Measurements from ENCODE around the gene KLHL4.
A peak's percentile ranks its signal among the peaks of the same experiment; 100 is the strongest.
"Not testable (repeated sequence)": the region's sequence is repeated elsewhere in the genome, so short reads cannot be mapped to it uniquely, and the experiment has no call there.

KLHL4 gene
- 0 to 0.18 (median 0) reads per million in 18 experiments for total RNA-seq

- no peak for DNase-seq
These were observed at the start of gene KLHL4 for GRCh38 chrX:87517571-87518141. TSS of gene KLHL4 (plus strand) at chrX:87517802. CDS start at chrX:87517894, 92 bp downstream.

- no peak for DNase-seq
These were observed 48.7 kb upstream of the KLHL4 start for GRCh38 chrX:87468941-87469340.

- no peak for DNase-seq
These were observed 41.8 kb upstream of the KLHL4 start for GRCh38 chrX:87475793-87476192.

- DNase-seq = not testable (repeated sequence)
These were observed 38.9 kb upstream of the KLHL4 start for GRCh38 chrX:87478703-87479102.

GRCh38 chrX:87489071-87489470 lies 28.5 kb upstream of the KLHL4 start:
- no peak for DNase-seq

GRCh38 chrX:87515836-87516235 lies 1.8 kb upstream of the KLHL4 start:
- DNase-seq = no peak

- DNase-seq = no peak
These were observed 883 bp upstream of the KLHL4 start for GRCh38 chrX:87516717-87517121.

GRCh38 chrX:87518504-87518903 lies 902 bp downstream of the KLHL4 start:
- DNase-seq = no peak

GRCh38 chrX:87525771-87526229 lies 8.2 kb downstream of the KLHL4 start:
- DNase-seq = no peak

- no peak for DNase-seq
These were observed 8.7 kb downstream of the KLHL4 start for GRCh38 chrX:87526281-87526680.

- no peak for DNase-seq
These were observed 10.9 kb downstream of the KLHL4 start for GRCh38 chrX:87528487-87528886.

- DNase-seq = no peak
These were observed 54.4 kb downstream of the KLHL4 start for GRCh38 chrX:87571964-87572363.

- no peak for DNase-seq
These were observed 55.3 kb downstream of the KLHL4 start for GRCh38 chrX:87572901-87573300.

- no peak for DNase-seq
These were observed 61.4 kb downstream of the KLHL4 start for GRCh38 chrX:87578978-87579377.

- DNase-seq = no peak
These were observed 63.3 kb downstream of the KLHL4 start for GRCh38 chrX:87580862-87581261.

GRCh38 chrX:87582453-87582852 lies 64.9 kb downstream of the KLHL4 start:
- no peak for DNase-seq

GRCh38 chrX:87583679-87584078 lies 66.1 kb downstream of the KLHL4 start:
- peak in 1 of 2 donors; percentile 1 for DNase-seq

- DNase-seq = no peak
These were observed 98.8 kb downstream of the KLHL4 start for GRCh38 chrX:87616371-87616770.

GRCh38 chrX:87621697-87622096 lies 104.1 kb downstream of the KLHL4 start:
- no peak for DNase-seq

- DNase-seq = no peak
These were observed 109.4 kb downstream of the KLHL4 start for GRCh38 chrX:87626996-87627395.

- DNase-seq = no peak
These were observed 116.8 kb downstream of the KLHL4 start for GRCh38 chrX:87634361-87634760.

GRCh38 chrX:87636533-87636932 lies 118.9 kb downstream of the KLHL4 start:
- DNase-seq = no peak

- DNase-seq = not testable (repeated sequence)
These were observed 123.8 kb downstream of the KLHL4 start for GRCh38 chrX:87641439-87641838.

GRCh38 chrX:87661761-87662160 lies 144.2 kb downstream of the KLHL4 start:
- DNase-seq = no peak

GRCh38 chrX:87663421-87663820 lies 145.8 kb downstream of the KLHL4 start:
- no peak for DNase-seq
